GM18520 (cell line): ENCODE data around the gene AGR2.

ENCODE experiments used
- ATAC-seq: cut with Tn5 transposase; IDR thresholded peaks from one replicate; pipeline ENCODE4 v1.9.1; 2021; ENCODE audit not compliant: unreplicated experiment

AGR2 gene

GRCh38 chr7:16743236-16743635 lies 61.6 kb downstream of the AGR2 start:
- ATAC-seq, result no peak

GRCh38 chr7:16742547-16742946 lies 62.3 kb downstream of the AGR2 start:
- ATAC-seq, result no peak
